PC-9 (cell line): ENCODE measurements around the gene CHST3.

ENCODE experiments used
- EZH2 ChIP-seq: fragments of 200-600 bp; sonication (generic); IDR thresholded peaks from 2 replicates; pipeline ENCODE4 v1.8.0; 2017; ENCODE audit warnings: antibody characterized with exemption, low read depth
- TF ChIP-seq, protein P1 (sequence below): fragments of 200-600 bp; sonication (generic); conservative IDR thresholded peaks from 2 replicates; pipeline ENCODE4 v1.6.1; 2017; ENCODE audit warnings: mixed run types, antibody characterized with exemption, mild to moderate bottlenecking, moderate library complexity

DNA sequence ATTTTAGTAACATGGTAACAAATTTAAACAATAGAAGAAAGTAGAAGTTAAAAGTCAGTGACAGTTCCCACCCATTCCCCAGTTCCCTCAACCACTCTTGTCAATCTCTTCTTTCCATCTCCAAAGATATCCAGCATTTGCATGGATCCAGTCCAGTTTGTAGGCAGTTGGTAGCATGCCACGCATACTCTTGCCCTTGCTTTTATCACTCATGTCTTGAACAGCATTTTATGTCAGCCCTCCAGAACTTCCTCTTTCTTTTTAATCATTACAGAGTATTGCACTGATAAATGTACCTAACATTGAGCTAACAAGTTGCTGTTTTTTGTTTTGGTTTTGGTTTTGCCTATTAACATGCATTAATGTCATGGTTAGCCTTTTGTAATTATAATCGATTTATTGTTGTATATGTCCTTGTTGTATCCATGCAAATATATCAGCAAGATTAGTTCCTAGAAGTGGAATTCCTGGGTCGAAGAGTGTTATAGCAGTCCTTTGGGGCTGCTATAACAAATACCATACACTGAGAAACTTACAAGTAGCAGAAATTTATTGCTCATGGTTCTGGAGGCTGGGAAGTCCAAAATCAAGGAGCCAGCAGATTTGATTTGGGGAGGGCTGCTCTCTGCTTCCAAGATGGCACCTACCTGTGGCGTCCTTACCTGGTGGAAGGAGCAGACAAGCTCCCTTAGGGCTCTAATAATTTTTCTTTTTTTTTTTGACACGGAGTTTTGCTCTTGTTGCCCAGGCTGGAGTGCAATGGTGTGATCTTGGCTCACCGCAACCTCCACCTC, 25.7 kb downstream of the CHST3 start:
- TF ChIP-seq, protein P1, sequence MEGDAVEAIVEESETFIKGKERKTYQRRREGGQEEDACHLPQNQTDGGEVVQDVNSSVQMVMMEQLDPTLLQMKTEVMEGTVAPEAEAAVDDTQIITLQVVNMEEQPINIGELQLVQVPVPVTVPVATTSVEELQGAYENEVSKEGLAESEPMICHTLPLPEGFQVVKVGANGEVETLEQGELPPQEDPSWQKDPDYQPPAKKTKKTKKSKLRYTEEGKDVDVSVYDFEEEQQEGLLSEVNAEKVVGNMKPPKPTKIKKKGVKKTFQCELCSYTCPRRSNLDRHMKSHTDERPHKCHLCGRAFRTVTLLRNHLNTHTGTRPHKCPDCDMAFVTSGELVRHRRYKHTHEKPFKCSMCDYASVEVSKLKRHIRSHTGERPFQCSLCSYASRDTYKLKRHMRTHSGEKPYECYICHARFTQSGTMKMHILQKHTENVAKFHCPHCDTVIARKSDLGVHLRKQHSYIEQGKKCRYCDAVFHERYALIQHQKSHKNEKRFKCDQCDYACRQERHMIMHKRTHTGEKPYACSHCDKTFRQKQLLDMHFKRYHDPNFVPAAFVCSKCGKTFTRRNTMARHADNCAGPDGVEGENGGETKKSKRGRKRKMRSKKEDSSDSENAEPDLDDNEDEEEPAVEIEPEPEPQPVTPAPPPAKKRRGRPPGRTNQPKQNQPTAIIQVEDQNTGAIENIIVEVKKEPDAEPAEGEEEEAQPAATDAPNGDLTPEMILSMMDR: no peak
- no peak for TF ChIP-seq EZH2
